ENCODE results near the gene POLDIP3. TPM values are rescaled to one million over a fixed set of nuclear protein-coding genes. Genes with fewer than 3 reads are reported as not detected.
A peak's percentile ranks its signal among the peaks of the same experiment; 100 is the strongest.
"Not testable (repeated sequence)": the region's sequence is repeated elsewhere in the genome, so short reads cannot be mapped to it uniquely, and the experiment has no call there.

The POLDIP3 gene
- total and polyA plus RNA-seq, 2 donors (not counting 1 experiment from before 2014, with no cell fraction given) = 28.2 to 31.0 TPM

DNA sequence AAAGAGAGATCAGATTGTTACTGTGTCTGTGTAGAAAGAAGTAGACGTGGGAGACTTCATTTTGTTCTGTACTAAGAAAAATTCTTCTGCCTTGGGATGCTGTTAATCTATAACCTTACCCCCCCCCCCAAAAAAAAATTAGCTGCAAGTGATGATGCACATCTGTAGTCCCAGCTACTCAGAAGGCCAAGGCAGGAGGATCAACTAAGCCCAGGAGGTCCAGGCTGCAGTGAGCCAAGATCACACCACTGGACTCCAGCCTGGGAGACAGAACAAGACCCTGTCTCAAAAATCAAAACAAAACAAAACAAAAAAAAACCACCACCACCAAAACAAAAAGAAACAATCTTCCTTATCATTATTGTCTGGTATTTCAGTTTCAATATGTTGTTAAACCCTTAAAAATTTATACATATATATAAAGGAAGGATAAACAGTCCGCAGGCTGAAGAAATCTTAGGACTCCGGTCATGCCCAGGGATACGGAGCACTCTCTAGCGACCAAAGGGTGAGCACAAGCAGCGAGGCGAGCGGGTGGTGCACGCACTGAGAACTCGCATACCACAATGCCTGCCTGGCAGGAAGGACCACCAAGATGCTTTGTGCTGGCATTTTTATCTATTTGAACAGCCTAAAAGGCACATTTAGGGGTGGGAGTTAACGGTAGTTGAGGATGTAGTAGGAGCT, 6.4 kb downstream of the POLDIP3 start:
- Histone ChIP-seq H2AFZ (ENCODE audit: low read length) (no peak overlapping the region), H3K27ac (ENCODE audit: insufficient read depth, low read length) (peak overlapping the region; percentile 56), H4K20me1 (ENCODE audit: control insufficient read depth, extremely low read depth, insufficient read depth, low read length) (no peaks in the 10 kb centered on the region), H3K9me3 (ENCODE audit: control insufficient read depth, insufficient read depth, low read depth, low read length) (no peaks in the 10 kb centered on the region), H3K4me2 (ENCODE audit: extremely low read depth, insufficient read depth, low read length) (peak overlapping the region; percentile 92), H3K4me3 (replicated peaks in 1 of 4; ENCODE audit: control extremely low read depth in 1 of 4, insufficient read depth in 1 of 4, low read depth in 3 of 4, low read length in 4 of 4) (peak overlapping the region; percentile 13 to 43 (median 25)), H3K9ac (ENCODE audit: insufficient read depth, low read length) (no peak overlapping the region), H3K36me3 (ENCODE audit: control insufficient read depth, insufficient read depth, low read length) (no peaks in the 10 kb centered on the region), H3K4me1 (ENCODE audit: control insufficient read depth, extremely low read depth, insufficient read depth, low read length) (peaks cover 35% of the 10 kb centered on the region), H3K27me3 (ENCODE audit: control insufficient read depth, insufficient read depth, low read length) (no peaks in the 10 kb centered on the region), H3K79me2 (ENCODE audit: control insufficient read depth, insufficient read depth, low read length) (peaks cover 86% of the 10 kb centered on the region)
- peak in 1 of 2 donors; percentile 52 for DNase-seq (ENCODE audit: low read depth in 2 of 2)
- no peak for TF ChIP-seq EZH2 (IDR thresholded peaks at IDR 0.05; ENCODE audit: low read length, missing control alignments)
- TF ChIP-seq, protein P1, sequence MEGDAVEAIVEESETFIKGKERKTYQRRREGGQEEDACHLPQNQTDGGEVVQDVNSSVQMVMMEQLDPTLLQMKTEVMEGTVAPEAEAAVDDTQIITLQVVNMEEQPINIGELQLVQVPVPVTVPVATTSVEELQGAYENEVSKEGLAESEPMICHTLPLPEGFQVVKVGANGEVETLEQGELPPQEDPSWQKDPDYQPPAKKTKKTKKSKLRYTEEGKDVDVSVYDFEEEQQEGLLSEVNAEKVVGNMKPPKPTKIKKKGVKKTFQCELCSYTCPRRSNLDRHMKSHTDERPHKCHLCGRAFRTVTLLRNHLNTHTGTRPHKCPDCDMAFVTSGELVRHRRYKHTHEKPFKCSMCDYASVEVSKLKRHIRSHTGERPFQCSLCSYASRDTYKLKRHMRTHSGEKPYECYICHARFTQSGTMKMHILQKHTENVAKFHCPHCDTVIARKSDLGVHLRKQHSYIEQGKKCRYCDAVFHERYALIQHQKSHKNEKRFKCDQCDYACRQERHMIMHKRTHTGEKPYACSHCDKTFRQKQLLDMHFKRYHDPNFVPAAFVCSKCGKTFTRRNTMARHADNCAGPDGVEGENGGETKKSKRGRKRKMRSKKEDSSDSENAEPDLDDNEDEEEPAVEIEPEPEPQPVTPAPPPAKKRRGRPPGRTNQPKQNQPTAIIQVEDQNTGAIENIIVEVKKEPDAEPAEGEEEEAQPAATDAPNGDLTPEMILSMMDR (conservative IDR thresholded peaks at IDR 0.05 in 1 of 2, IDR thresholded peaks at IDR 0.05 in 1 of 2; ENCODE audit: low read depth in 1 of 2, low read length in 2 of 2) = no peak

GRCh38 chr22:42607641-42608040, 7.0 kb downstream of the POLDIP3 start:
- Histone ChIP-seq H3K79me2 (ENCODE audit: control insufficient read depth, insufficient read depth, low read length) (peaks cover 85% of the 10 kb centered on the region), H3K4me1 (ENCODE audit: control insufficient read depth, extremely low read depth, insufficient read depth, low read length) (peaks cover 30% of the 10 kb centered on the region)
- not testable (repeated sequence) for H3K27ac ChIP-seq (ENCODE audit: insufficient read depth, low read length); H4K20me1 ChIP-seq (ENCODE audit: control insufficient read depth, extremely low read depth, insufficient read depth, low read length); H2AFZ ChIP-seq (ENCODE audit: low read length); DNase-seq (ENCODE audit: low read depth in 2 of 2); H3K9me3 ChIP-seq (ENCODE audit: control insufficient read depth, insufficient read depth, low read depth, low read length); H3K9ac ChIP-seq (ENCODE audit: insufficient read depth, low read length); H3K4me2 ChIP-seq (ENCODE audit: extremely low read depth, insufficient read depth, low read length); H3K4me3 ChIP-seq (replicated peaks in 1 of 4; ENCODE audit: control extremely low read depth in 1 of 4, insufficient read depth in 1 of 4, low read depth in 3 of 4, low read length in 4 of 4); H3K36me3 ChIP-seq (ENCODE audit: control insufficient read depth, insufficient read depth, low read length); H3K27me3 ChIP-seq (ENCODE audit: control insufficient read depth, insufficient read depth, low read length)

- Histone ChIP-seq H3K79me2 (ENCODE audit: control insufficient read depth, insufficient read depth, low read length) (peaks cover 63% of the 10 kb centered on the region), H3K9me3 (ENCODE audit: control insufficient read depth, insufficient read depth, low read depth, low read length) (no peaks in the 10 kb centered on the region), H3K4me3 (replicated peaks in 1 of 4; ENCODE audit: control extremely low read depth in 1 of 4, insufficient read depth in 1 of 4, low read depth in 3 of 4, low read length in 4 of 4) (no peak overlapping the region), H3K27ac (ENCODE audit: insufficient read depth, low read length) (no peak overlapping the region), H3K4me1 (ENCODE audit: control insufficient read depth, extremely low read depth, insufficient read depth, low read length) (peaks cover 15% of the 10 kb centered on the region), H4K20me1 (ENCODE audit: control insufficient read depth, extremely low read depth, insufficient read depth, low read length) (no peaks in the 10 kb centered on the region), H3K27me3 (ENCODE audit: control insufficient read depth, insufficient read depth, low read length) (no peaks in the 10 kb centered on the region), H3K4me2 (ENCODE audit: extremely low read depth, insufficient read depth, low read length) (no peak overlapping the region), H3K36me3 (ENCODE audit: control insufficient read depth, insufficient read depth, low read length) (peaks cover 11% of the 10 kb centered on the region), H3K9ac (ENCODE audit: insufficient read depth, low read length) (no peak overlapping the region), H2AFZ (ENCODE audit: low read length) (no peak overlapping the region)
- TF ChIP-seq, protein P1 (conservative IDR thresholded peaks at IDR 0.05 in 1 of 2, IDR thresholded peaks at IDR 0.05 in 1 of 2; ENCODE audit: low read depth in 1 of 2, low read length in 2 of 2) = no peak
- TF ChIP-seq EZH2 (IDR thresholded peaks at IDR 0.05; ENCODE audit: low read length, missing control alignments) = no peak
- DNase-seq (ENCODE audit: low read depth in 2 of 2) = peak in 1 of 2 donors; percentile 59
Observed at GRCh38 chr22:42604403-42604802, 10.3 kb downstream of the POLDIP3 start.
